GM12864 (cell line): ENCODE data around the gene TNFSF12.

Experiments
- DNase-seq: peaks from one replicate; pipeline ENCODE4 v3.0.0-alpha.2; 2011; ENCODE audit warnings: low read depth
- H3K4me3 ChIP-seq: 2 replicates; pipeline ENCODE4 v1.5.1; 2011; ENCODE audit warnings: mild to moderate bottlenecking, low read depth, low read length, control low read depth
- TF ChIP-seq, protein P1 (sequence below): IDR thresholded peaks from 2 replicates; pipeline ENCODE4 v1.5.1; 2011; ENCODE audit warnings: low read depth, mild to moderate bottlenecking, moderate library complexity, low read length, control low read depth, inconsistent platforms; ENCODE audit errors: missing control alignments

The TNFSF12 gene, protein sequence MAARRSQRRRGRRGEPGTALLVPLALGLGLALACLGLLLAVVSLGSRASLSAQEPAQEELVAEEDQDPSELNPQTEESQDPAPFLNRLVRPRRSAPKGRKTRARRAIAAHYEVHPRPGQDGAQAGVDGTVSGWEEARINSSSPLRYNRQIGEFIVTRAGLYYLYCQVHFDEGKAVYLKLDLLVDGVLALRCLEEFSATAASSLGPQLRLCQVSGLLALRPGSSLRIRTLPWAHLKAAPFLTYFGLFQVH

DNA sequence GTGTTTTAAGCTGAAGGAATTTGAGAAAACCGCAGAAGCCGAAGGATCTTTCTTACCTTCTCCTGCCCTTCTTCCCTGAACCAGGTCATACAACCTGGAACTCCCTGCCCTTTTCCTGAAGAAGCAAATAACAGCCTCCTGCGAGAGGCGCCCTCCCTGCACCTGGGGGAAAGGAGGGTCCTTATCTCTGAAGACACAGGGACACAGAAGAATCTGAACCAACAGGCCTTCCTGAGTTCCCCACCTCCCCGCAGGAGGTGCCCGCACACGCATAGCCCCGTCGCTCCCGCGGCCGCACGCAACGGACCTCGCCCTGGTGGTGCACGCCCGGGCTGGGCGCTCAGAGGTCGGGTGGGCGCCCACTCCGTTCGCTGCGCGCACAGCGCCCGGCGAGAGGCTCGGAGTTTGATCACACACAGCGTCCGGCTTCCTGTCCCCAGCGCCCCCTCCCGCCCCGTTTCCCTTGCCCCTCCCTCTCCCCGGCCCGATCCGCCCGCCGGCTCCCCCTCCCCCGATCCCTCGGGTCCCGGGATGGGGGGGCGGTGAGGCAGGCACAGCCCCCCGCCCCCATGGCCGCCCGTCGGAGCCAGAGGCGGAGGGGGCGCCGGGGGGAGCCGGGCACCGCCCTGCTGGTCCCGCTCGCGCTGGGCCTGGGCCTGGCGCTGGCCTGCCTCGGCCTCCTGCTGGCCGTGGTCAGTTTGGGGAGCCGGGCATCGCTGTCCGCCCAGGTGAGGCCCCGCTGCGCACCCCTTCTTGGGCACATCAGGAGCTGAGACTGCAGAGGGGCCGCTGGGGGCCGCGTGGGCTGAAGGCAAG is at the start of gene TNFSF12:
TNFSF12 (plus strand) TSS at position 474 of the 816 bp plus-strand sequence; CDS start at position 570, 96 bp downstream.
- TF ChIP-seq, protein P1, sequence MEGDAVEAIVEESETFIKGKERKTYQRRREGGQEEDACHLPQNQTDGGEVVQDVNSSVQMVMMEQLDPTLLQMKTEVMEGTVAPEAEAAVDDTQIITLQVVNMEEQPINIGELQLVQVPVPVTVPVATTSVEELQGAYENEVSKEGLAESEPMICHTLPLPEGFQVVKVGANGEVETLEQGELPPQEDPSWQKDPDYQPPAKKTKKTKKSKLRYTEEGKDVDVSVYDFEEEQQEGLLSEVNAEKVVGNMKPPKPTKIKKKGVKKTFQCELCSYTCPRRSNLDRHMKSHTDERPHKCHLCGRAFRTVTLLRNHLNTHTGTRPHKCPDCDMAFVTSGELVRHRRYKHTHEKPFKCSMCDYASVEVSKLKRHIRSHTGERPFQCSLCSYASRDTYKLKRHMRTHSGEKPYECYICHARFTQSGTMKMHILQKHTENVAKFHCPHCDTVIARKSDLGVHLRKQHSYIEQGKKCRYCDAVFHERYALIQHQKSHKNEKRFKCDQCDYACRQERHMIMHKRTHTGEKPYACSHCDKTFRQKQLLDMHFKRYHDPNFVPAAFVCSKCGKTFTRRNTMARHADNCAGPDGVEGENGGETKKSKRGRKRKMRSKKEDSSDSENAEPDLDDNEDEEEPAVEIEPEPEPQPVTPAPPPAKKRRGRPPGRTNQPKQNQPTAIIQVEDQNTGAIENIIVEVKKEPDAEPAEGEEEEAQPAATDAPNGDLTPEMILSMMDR = no peak
- DNase-seq = no peak

DNA sequence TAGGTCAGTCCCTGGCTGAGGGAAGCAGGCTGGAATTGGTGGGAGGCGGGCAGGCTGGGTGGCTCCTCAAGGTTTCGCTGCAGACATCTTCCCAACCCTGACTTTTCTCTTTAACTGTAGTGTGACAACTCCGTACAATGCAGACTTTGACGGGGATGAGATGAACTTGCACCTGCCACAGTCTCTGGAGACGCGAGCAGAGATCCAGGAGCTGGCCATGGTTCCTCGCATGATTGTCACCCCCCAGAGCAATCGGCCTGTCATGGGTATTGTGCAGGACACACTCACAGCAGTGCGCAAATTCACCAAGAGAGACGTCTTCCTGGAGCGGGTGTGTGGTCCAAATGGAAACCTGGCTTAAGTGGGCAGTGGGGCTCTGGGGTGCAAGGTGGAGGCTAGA is 49.7 kb upstream of the TNFSF12 start:
- TF ChIP-seq, protein P1 = no peak
- H3K4me3 ChIP-seq = no peak overlapping the region
- no peak for DNase-seq

More for the DNA sequence above, at the start of gene TNFSF12:
- H3K4me3 ChIP-seq = peak within 1 kb of the TSS; percentile 58

DNA sequence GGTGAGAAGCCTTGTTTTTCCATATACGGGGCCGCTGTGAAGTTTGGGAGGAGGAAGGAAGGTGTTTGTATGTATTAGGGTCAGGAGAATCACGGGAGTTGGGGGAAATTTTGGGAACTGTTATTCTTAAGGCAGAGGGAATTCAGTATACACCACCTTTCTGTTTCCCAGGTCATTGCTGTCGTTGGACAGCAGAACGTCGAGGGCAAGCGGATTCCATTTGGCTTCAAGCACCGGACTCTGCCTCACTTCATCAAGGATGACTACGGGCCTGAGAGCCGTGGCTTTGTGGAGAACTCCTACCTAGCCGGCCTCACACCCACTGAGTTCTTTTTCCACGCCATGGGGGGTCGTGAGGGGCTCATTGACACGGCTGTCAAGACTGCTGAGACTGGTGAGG is 47.1 kb upstream of the TNFSF12 start:
- H3K4me3 ChIP-seq = no peak overlapping the region
- TF ChIP-seq, protein P1 = no peak
- no peak for DNase-seq

DNA sequence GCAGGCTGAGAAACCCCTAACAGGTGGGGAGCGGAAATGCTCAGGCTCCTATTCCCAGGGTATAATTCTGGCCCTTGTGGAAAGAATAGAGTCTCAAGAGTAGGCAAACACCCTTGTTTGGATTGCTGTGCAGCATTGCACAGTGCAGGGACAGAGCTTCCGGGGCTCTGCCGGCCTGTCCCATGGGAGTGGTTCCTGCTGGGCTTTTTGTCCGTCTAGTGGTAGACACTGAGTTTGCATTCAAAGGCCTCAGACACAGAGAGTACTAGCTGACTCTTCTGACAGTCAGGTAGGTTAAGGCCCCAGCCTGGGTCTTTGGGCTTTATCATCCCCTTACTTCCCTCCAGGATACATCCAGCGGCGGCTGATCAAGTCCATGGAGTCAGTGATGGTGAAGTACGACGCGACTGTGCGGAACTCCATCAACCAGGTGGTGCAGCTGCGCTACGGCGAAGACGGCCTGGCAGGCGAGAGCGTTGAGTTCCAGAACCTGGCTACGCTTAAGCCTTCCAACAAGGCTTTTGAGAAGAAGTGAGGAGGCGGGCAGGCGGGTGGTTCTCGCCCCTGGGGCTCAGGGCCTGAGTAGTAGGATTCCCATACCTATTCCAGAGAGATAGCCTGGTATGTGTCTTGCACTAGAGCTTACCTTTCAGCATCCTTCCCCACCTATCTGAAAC is 46.5 kb upstream of the TNFSF12 start:
- no peak overlapping the region for H3K4me3 ChIP-seq
- TF ChIP-seq, protein P1 = no peak
- DNase-seq = no peak

DNA sequence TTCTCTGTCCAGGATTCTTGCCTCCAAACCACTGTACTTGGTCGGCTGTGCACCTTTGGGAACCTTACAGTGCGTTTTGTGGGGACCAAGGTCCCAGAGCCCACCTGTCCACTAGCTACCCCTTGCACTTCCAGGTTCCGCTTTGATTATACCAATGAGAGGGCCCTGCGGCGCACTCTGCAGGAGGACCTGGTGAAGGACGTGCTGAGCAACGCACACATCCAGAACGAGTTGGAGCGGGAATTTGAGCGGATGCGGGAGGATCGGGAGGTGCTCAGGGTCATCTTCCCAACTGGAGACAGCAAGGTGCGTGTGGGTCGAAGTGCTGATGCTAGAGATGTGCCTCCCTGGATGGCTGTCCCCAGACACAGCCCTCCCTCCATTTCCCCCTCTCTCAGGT is 45.9 kb upstream of the TNFSF12 start:
- no peak overlapping the region for H3K4me3 ChIP-seq
- DNase-seq = no peak
- TF ChIP-seq, protein P1 = peak; percentile 28

DNA sequence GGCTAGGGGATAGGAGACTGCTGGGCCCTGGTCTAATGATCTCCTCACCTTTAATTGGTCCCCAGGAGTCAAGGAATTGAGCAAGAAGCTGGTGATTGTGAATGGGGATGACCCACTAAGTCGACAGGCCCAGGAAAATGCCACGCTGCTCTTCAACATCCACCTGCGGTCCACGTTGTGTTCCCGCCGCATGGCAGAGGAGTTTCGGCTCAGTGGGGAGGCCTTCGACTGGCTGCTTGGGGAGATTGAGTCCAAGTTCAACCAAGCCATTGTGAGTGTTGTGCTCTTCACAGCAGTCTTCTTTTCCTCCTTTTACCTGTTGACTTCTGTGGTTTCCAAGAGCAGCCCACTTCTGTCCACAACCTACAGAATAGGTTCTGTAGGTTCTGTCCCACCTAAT is 45.3 kb upstream of the TNFSF12 start:
- TF ChIP-seq, protein P1 = no peak
- no peak for DNase-seq
- H3K4me3 ChIP-seq = no peak overlapping the region
